Activated effector memory CD4-positive, alpha-beta T cell treated with Interleukin-2 at 50 U/mL for 16 hours (primary cell): Measurements from ENCODE around the gene EMX2.
A peak's percentile ranks its signal among the peaks of the same experiment; 100 is the strongest.
"Not testable (repeated sequence)": the region's sequence is repeated elsewhere in the genome, so short reads cannot be mapped to it uniquely, and the experiment has no call there.

Source experiments
- DNase-seq: peaks from one replicate; pipeline ENCODE4 v3.0.0-alpha.2; 2020

The EMX2 gene

DNA sequence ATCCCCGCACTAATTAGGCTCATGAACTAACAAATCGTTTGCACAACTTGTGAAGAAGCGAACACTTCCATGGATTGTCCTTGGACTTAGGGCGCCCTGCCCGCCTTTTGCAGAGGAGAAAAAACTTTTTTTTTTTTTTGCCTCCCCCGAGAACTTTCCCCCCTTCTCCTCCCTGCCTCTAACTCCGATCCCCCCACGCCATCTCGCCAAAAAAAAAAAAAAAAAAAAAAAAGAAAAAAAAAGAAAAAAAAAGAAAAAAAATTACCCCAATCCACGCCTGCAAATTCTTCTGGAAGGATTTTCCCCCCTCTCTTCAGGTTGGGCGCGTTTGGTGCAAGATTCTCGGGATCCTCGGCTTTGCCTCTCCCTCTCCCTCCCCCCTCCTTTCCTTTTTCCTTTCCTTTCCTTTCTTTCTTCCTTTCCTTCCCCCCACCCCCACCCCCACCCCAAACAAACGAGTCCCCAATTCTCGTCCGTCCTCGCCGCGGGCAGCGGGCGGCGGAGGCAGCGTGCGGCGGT, at the start of gene EMX2:
Gene EMX2, plus strand, starts transcription at position 41 of the 519 bp plus-strand sequence. CDS start 522 bp downstream, outside the sequence.
- no peak for DNase-seq

- no peak for DNase-seq
Observed at GRCh38 chr10:117496031-117496430, 46.5 kb upstream of the EMX2 start.

- peak; percentile 44 for DNase-seq
Observed at GRCh38 chr10:117496616-117497028, 45.9 kb upstream of the EMX2 start.

DNA sequence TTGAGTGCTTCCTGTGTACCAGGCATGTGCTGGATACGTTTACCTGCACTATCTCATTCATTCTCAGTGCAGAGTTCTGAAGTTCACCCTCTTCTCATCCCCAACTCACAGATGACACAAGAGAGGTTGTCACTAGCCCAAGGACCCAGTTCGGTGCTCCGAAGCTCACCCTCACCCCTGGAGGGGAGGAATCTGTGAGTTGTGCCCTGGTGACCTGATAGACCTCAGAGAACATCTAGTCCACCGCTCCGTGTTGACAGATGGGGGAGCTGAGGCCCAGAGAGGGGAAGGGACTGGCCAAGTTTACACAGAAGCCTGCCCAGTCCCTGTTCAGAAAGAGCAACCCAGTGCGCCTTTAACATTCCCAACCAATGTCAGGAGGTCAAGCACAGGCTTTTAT, 44.8 kb upstream of the EMX2 start:
- no peak for DNase-seq

GRCh38 chr10:117499248-117500105, 43.1 kb upstream of the EMX2 start:
- no peak for DNase-seq

DNA sequence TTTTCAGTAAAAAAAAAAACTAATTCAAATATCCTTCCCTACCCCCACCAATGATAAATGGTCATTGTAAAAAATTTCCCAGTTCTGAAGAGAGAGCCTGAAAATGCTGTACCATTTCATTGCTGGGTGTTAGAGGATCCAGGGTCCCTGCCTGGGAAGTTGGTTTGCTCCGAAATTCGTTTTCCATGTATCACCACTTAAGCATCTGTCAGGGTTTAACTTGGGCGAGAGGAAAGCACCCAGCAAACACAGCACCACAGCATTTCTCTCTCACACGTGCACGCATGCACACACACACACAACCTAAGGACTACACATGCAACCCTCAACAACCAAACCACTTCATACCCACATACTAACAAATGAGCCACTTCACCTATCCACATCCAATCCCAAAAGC, 42.1 kb upstream of the EMX2 start:
- DNase-seq = no peak

- no peak for DNase-seq
Observed at GRCh38 chr10:117501460-117502035, 41.0 kb upstream of the EMX2 start.

DNA sequence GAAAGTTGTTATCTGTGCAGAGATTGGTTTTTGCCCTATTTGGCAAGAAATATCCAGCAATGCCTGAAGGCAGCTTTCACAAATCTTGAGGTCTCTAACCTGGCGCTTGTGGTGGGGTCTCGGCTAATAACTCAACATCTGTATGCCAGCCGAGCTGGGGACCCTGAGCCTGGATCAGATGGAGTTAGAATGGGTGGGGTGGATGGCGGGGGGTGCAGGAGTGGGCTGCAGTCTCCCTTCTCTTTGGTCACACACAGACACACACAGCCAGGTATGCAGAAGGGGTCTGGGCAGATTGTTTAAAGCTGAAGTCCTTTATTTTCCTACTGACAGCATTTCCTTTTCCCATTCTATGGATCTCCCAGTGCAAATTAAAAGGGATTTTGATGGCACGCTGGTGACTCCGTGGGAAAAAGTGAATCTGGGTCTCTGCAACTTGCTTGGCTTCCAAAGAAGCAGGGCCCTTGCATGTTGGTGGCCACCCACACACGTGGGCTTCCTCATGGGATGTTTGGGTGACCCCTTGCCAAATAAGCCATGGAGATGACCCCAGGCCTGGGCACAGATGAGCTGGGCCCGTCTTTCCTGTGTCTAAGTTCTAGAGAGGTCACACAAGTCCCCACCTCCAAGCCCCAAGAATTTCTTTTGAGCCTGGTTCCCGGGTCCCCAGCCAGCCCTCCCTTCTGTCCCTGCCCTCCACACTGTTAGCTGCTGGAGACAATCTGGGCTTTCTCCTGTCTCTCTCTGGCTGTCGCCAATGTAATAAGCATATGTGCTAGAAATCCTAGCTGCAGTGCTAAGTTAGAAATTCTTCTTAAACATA, 39.9 kb upstream of the EMX2 start:
- no peak for DNase-seq

GRCh38 chr10:117503244-117504205, 39.0 kb upstream of the EMX2 start:
- DNase-seq = no peak

DNA sequence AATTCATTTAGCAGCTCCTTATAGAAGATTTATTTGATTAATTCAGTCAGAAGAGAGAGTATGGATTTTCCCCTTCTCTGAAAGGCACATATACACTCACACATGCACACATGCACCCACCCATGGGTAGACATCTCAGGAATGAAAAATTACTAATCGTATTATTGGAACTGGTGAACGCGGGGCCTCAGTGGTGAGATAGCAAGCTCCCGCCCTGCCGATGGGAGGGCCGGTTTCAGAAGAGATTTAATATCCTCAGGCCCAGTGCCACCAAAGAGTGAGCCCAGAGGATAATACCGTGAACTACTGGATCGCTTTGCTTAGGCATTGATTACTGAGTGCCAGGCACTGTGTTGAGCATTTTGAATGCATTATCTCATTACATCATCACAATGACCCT, 38.0 kb upstream of the EMX2 start:
- no peak for DNase-seq

DNA sequence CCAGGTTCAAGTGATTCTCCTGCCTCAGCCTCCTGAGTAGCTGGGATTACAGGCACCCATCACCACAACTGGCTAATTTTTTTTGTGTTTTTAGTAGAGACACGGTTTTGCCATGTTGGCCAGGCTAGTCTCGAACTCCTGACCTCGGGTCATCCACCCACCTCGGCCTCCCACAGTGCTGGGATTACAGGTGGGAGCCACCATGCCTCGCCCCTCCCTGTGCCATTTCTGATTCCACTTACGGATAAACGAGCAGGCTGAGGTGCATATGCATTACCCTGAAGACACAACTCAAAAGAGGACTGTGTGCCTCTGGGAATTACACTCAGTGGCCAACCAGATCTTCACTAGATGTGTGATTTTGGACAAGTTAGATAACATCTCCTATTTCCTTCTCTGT, 35.5 kb upstream of the EMX2 start:
- not testable (repeated sequence) for DNase-seq

GRCh38 chr10:117509573-117509972, 33.0 kb upstream of the EMX2 start:
- no peak for DNase-seq

DNA sequence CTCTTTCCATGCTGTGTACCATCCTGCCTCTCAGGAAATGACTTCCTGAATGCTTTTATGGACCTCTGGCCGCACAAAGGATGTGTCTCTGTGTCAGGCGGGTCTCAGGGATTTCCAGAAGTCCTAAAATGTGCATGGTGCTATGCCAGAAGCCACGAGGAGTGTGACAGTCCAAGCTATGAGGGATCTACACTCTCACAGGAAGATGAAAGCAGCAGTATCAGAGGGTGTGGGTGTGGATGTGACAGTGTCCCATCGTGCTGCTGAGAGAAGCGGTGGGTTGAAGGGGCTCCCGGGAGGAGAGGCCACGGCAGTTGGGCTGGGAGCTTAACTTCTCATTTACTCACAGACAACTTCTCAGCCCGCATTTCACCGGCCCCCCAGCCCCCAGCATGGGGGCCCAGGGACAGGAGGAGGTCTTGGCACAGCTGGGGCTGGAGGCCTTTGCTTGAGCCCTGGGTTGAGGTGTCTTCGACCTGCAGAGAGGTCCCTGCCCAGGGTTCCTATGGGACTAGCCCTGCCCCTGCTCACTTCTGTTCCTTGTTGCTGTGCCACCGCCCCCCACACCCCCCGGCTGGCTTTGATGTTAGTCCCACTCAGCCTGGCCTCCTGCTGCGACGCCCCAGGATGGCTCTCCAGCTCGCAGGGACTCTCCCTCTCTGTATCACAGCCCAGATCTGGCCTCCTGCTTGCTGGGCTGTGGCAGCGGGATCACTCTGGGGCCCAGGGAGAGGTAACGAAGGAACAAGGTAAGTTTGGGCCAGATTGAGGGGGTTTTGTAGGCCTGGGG, 30.8 kb upstream of the EMX2 start:
- DNase-seq = no peak

DNA sequence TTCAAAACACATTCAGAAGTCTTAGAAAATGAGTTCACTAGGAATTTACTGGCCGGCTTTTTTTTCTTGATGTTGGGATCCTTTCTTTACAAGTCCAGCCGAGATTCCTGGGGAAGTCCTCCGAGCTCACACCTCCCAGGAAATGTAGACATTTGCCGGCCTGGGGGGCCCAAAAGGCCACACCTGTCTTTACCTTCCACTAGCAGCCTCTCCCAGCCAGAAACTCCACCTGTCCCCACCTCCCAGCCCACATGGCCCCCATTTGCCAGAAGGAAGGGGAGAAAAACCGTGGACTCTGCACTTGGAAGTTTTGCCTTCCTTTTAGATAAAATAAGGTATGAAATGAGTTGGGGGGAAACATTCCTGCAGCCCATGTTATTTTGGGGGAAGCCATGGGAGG, 27.6 kb upstream of the EMX2 start:
- DNase-seq = no peak

DNA sequence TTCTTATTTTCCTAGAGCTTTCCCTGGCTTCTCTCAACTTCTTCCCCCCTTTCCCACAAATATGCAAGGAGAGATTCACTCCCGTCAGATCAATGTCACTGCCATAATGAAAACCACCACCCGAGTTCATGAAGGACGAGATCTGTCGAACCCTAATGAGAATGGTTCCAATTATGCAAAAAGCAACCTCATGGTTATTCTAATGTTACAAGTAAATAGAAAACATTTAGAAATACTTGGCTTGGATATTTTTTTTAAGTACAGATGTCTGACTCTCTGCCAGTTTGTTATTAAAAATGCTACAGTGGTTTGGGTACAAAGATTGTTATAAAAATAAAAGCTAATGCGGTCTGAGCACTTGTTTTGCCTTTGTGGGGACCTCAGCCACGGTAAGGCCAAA, 25.9 kb upstream of the EMX2 start:
- no peak for DNase-seq

- DNase-seq = no peak
Observed at GRCh38 chr10:117518246-117518645, 24.3 kb upstream of the EMX2 start.

DNA sequence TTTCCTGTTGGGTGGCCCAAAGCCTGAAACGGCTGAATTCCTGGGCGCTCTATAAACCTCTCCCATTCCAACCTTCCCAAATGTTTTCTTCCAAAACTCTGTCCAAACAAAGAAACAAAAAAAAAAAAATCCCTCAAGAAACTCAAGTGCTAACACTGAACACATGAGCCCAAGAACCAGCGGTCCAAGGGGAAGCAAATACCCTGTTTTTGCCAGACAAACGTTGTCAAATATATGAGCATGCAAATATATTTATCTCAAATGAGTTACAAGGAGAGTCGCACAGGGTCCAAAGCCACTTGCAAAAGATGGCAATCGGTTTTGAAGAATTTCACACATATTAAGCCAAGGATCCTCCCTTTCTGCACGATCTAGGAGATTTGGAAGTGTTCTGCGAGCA, 23.3 kb upstream of the EMX2 start:
- no peak for DNase-seq

DNA sequence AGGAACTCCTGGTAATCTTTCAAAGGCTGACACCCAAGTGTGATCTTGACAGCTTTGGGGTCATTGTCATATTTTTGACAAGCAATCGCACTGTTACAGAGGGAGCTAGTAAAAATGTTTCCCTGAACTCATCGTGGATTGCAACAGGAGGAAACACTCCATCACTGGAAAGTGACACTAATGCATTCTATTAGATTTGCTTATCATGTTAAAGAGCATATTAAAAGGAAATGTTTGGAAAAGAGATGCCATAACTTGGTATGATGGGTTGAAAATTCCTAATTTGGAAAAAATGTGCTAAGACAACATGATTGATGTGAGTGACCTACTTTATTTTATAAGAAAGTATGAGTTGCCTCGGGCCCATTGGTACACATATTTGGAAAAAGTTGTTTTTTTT, 22.7 kb upstream of the EMX2 start:
- DNase-seq = no peak

DNA sequence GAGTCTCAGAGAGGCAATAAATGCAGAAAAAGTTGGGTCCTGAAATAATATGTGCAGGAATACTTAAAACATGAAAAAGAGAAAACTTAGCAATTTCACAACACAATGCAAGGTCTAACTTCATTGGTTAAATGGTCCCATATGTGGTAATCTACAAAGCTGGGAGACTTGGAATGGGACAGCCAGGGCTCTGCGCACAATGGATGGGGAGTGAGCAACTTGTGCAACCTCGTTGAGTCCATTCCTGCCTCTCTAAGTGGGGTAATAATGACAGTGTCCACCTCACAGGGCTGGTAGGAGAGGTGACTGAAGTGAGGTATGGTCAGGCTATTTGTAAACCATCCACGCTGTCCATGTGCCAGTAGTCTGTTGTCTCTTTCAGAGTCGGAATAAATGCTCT, 11.8 kb upstream of the EMX2 start:
- DNase-seq = no peak

GRCh38 chr10:117531371-117532002, 11.1 kb upstream of the EMX2 start:
- DNase-seq = no peak

DNA sequence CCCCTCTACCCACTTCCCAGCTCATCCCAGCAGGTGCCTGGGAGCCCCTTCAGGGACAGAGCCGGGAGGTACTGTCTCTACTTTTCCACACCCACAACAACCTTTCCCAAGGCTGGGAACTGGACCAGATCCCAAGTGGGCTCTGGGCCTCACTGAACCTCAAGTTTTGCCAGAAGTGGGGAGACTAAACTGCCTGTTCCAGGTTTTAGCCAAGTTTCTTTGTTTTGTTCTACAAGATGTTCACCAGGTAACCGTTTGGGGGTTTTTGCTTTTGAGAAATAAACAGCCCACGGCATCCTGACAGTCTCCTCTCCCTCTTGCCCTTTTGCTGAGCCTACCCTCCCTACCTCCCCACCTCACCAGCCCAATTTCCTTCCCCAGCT, 10.6 kb upstream of the EMX2 start:
- DNase-seq = no peak
